Adrenal gland (tissue), 12 donors: ENCODE results near the gene SMPD3. TPM values are rescaled to one million over a fixed set of nuclear protein-coding genes. Genes with fewer than 3 reads are reported as not detected.

ENCODE experiments used
- DNase-seq, 7 donors: peaks; one replicate each; pipeline ENCODE4 v3.0.0-alpha.2; 2019 to 2020
- H3K27ac ChIP-seq, 5 donors: fragments of 200-600 bp; sonication (generic) in 4 of 5; 1 replicate in 3 of 5; 2 replicates in 2 of 5; pipeline versions ENCODE4 v1.5.1 to v1.8.0; 2016 to 2020; ENCODE audit warnings: mild to moderate bottlenecking in 1 of 5
- H3K27me3 ChIP-seq: fragments of 200-600 bp; 2 replicates; pipeline ENCODE4 v1.8.0; 2021
- H3K36me3 ChIP-seq, 2 donors: fragments of 200-600 bp; replicated peaks in 1 of 2; 1 replicate in 1 of 2; 2 replicates in 1 of 2; pipeline versions ENCODE4 v1.5.1 to v1.8.0; 2018 to 2022
- H3K4me1 ChIP-seq, 2 donors: fragments of 200-600 bp; replicated peaks in 1 of 2; 1 replicate in 1 of 2; 2 replicates in 1 of 2; pipeline versions ENCODE4 v1.5.1 to v1.8.0; 2018 to 2021
- H3K4me3 ChIP-seq, 4 donors: fragments of 200-600 bp; sonication (generic) in 3 of 4; one replicate each; pipeline ENCODE4 v1.5.1; 2016 to 2018
- H3K9me3 ChIP-seq, 3 donors: fragments of 200-600 bp; sonication (generic) in 1 of 3; replicated peaks in 1 of 3; 1 replicate in 2 of 3; 2 replicates in 1 of 3; pipeline versions ENCODE4 v1.5.1 to v1.8.0; 2016 to 2021
- CTCF ChIP-seq, 6 experiments: fragments of 450-650 bp in 4 of 6; fragments of 200-600 bp in 2 of 6; sonication (generic) in 1 of 6; IDR thresholded peaks; 1 replicate in 5 of 6; 2 replicates in 1 of 6; pipeline versions ENCODE4 v1.5.1 to v1.8.0; 2016 to 2021; ENCODE audit warnings: antibody characterized with exemption in 6 of 6, mild to moderate bottlenecking in 2 of 6, moderate library complexity in 1 of 6
- POLR2A ChIP-seq, 2 donors: fragments of 450-650 bp; IDR thresholded peaks; one replicate each; pipeline ENCODE4 v1.6.1; 2017; ENCODE audit warnings: antibody characterized with exemption in 2 of 2, mild to moderate bottlenecking in 2 of 2, moderate library complexity in 1 of 2
- WGBS, 4 donors: extraction: QIAGEN DNeasy Blood & Tissue Kit in 2 of 4; methylation state at CpG; one replicate each; pipeline versions ENCODE4 v1.1.5 to v1.1.7; 2013 to 2017; 5-methylcytosine and 5-hydroxymethylcytosine counted together
- intact Hi-C, 2 donors: fragments of 100-400 bp; cut with DNase I; formaldehyde crosslinking; loops; one replicate each; pipeline versions ENCODE4 v1.14.1 to v1.15.0; 2022 to 2023
- polyA plus RNA-seq, 3 donors: library from polyadenylated mRNA; stranded (reverse); fragments of 200-250 nt in 2 of 3; fragments of 350-450 nt in 1 of 3; fragmentation: Illumina TruSeq in 1 of 3; extraction: RNeasy Lipid Tissue Mini Kit (QIAGEN cat#74804) in 1 of 3; gene quantifications; one replicate each; pipeline ENCODE4 v1.2.3, GENCODE V29; 2013 to 2014
- total RNA-seq, 9 donors: library from RNA; depleted of rRNA in 4 of 9; stranded (reverse); fragments of >200 nt in 4 of 9; fragments of 120-200 nt in 1 of 9; fragmentation: NEBNext Ultra II Directional in 1 of 9; extraction: Animal tissue kit (Norgen Biotek cat#: 25700) in 1 of 9; gene quantifications; one replicate each; pipeline versions ENCODE4 v1.1.0 to v1.2.4, GENCODE V29; 2013 to 2023
- donor health status: healthy with polysubstance abuse.
- donor health status: Bipolar disorder and iron deficiency.
- donor health status: DM: yes; HTN: yes; CAD: no.
- donor health status: DM: no; HTN: no; CAD: no.
- donor health status: DM: no; HTN: no; CAD: no.
- donor health status: DM: yes; HTN: yes; CAD: no.

SMPD3 gene
- total and polyA plus RNA-seq, 12 donors = 0.32 to 7.8 (median 1.2) TPM; not detected in 2

- Histone ChIP-seq H3K27me3 (no peaks in the 10 kb centered on the region), H3K36me3 (no peaks in the 10 kb centered on the region), H3K4me3 (no peak overlapping the region), H3K9me3 (no peaks in the 10 kb centered on the region), H3K4me1 (peaks cover 11 to 16% of the 10 kb centered on the region in 2 donors), H3K27ac (no peak overlapping the region)
- 0 to 4% (median 0%) methylated on average over 1 of the region's 1 CpG for WGBS, 4 donors
- intact Hi-C loops = loop anchor here (5.0 kb wide), 2 partner anchors 57 to 62 kb away; no protein-coding TSS in a partner anchor
- TF ChIP-seq POLR2A (IDR thresholded peaks at IDR 0.05) (no peak), CTCF (IDR thresholded peaks at IDR 0.05) (peak in 5 of 6 experiments; percentile 26 to 54 (median 48))
- DNase-seq = peak; percentile 35 to 76 (median 45)
These were observed 2.9 kb downstream of the SMPD3 start for GRCh38 chr16:68445458-68445857.

GRCh38 chr16:68444056-68444657, 4.2 kb downstream of the SMPD3 start:
- peak in 6 of 7 donors; percentile 27 to 46 (median 41) for DNase-seq
- Histone ChIP-seq H3K4me1 (peaks cover 11 to 14% of the 10 kb centered on the region in 2 donors), H3K4me3 (no peak overlapping the region), H3K36me3 (no peaks in the 10 kb centered on the region), H3K9me3 (no peaks in the 10 kb centered on the region), H3K27ac (no peak overlapping the region), H3K27me3 (no peaks in the 10 kb centered on the region)
- WGBS, 4 donors = 31 to 40% (median 35%) methylated on average over 3 of the region's 3 CpGs
- intact Hi-C loops = no loop called here
- TF ChIP-seq POLR2A (IDR thresholded peaks at IDR 0.05) (no peak), CTCF (IDR thresholded peaks at IDR 0.05) (no peak)

- 87 to 89% (median 89%) methylated on average over 4 of the region's 4 CpGs for WGBS, 4 donors
These were observed 11.7 kb downstream of the SMPD3 start for GRCh38 chr16:68436581-68436980.

GRCh38 chr16:68434624-68435210, 13.6 kb downstream of the SMPD3 start:
- intact Hi-C loops = no loop called here

More at GRCh38 chr16:68436581-68436980, 11.7 kb downstream of the SMPD3 start:
- H3K27ac ChIP-seq = no peak overlapping the region
- H3K4me1 ChIP-seq = no peaks in the 10 kb centered on the region
- peak in 2 of 6 experiments; percentile 11 to 15 for TF ChIP-seq CTCF (IDR thresholded peaks at IDR 0.05)
- no peak for TF ChIP-seq POLR2A (IDR thresholded peaks at IDR 0.05)
- no peaks in the 10 kb centered on the region for H3K9me3 ChIP-seq
- no peak overlapping the region for H3K4me3 ChIP-seq
- intact Hi-C loops = no loop called here
- no peaks in the 10 kb centered on the region for H3K36me3 ChIP-seq
- DNase-seq = no peak
- H3K27me3 ChIP-seq = no peaks in the 10 kb centered on the region

More at GRCh38 chr16:68434624-68435210, 13.6 kb downstream of the SMPD3 start:
- no peaks in the 10 kb centered on the region for H3K9me3 ChIP-seq
- H3K36me3 ChIP-seq = no peaks in the 10 kb centered on the region
- WGBS, 4 donors = 63 to 67% (median 65%) methylated on average over 5 of the region's 5 CpGs
- no peak for TF ChIP-seq POLR2A (IDR thresholded peaks at IDR 0.05)
- no peak for TF ChIP-seq CTCF (IDR thresholded peaks at IDR 0.05)
- H3K4me3 ChIP-seq = no peak overlapping the region
- H3K27me3 ChIP-seq = no peaks in the 10 kb centered on the region
- no peak overlapping the region for H3K27ac ChIP-seq
- no peaks in the 10 kb centered on the region for H3K4me1 ChIP-seq
- no peak for DNase-seq
